Lung (tissue), 12 donors: ENCODE measurements around the gene NEK5. TPM values are rescaled to one million over a fixed set of nuclear protein-coding genes. Genes with fewer than 3 reads are reported as not detected.

Source experiments
- ATAC-seq: fragments of 200-7000 bp; cut with Tn5 transposase; one replicate; pipeline ENCODE4 v1.9.1; 2020; ENCODE audit warnings: moderate number of reproducible peaks; ENCODE audit not compliant: insufficient read depth, low FRiP score
- DNase-seq, 3 donors: peaks; one replicate each; pipeline ENCODE4 v3.0.0-alpha.2; 2013 to 2017
- H3K27ac ChIP-seq, 2 donors: one replicate each; pipeline ENCODE4 v1.5.1; 2013; ENCODE audit warnings: mild to moderate bottlenecking in 2 of 2, moderate library complexity in 2 of 2, control low read depth in 1 of 2, inconsistent platforms in 1 of 2, low read depth in 1 of 2, low read length in 1 of 2
- H3K27me3 ChIP-seq, 3 donors: one replicate each; pipeline ENCODE4 v1.5.1; 2013; ENCODE audit warnings: low read length in 2 of 3; ENCODE audit not compliant: control insufficient read depth in 3 of 3, insufficient read depth in 3 of 3
- H3K36me3 ChIP-seq, 4 donors: one replicate each; pipeline ENCODE4 v1.5.1; 2013; ENCODE audit warnings: low read length in 4 of 4, mild to moderate bottlenecking in 1 of 4, moderate library complexity in 1 of 4; ENCODE audit not compliant: control insufficient read depth in 4 of 4, insufficient read depth in 4 of 4
- H3K4me1 ChIP-seq, 5 donors: one replicate each; pipeline ENCODE4 v1.5.1; 2013; ENCODE audit warnings: low read length in 5 of 5, mild to moderate bottlenecking in 2 of 5, moderate library complexity in 1 of 5; ENCODE audit not compliant: control insufficient read depth in 5 of 5, insufficient read depth in 5 of 5
- H3K4me3 ChIP-seq: one replicate; pipeline ENCODE4 v1.5.1; 2013; ENCODE audit warnings: mild to moderate bottlenecking, control low read depth, moderate library complexity
- H3K9ac ChIP-seq, 2 donors: one replicate each; pipeline ENCODE4 v1.5.1; 2013; ENCODE audit warnings: low read length in 2 of 2, control low read depth in 1 of 2; ENCODE audit not compliant: insufficient read depth in 1 of 2
- H3K9me3 ChIP-seq, 4 donors: one replicate each; pipeline ENCODE4 v1.5.1; 2013; ENCODE audit warnings: low read length in 3 of 4, mild to moderate bottlenecking in 1 of 4, moderate library complexity in 1 of 4; ENCODE audit not compliant: control insufficient read depth in 4 of 4, insufficient read depth in 3 of 4
- WGBS, 2 donors: extraction: QIAGEN DNeasy Blood & Tissue Kit; methylation state at CpG; one replicate each; pipeline ENCODE4 v1.1.7; 2013; 5-methylcytosine and 5-hydroxymethylcytosine counted together
- polyA plus RNA-seq, 2 donors: library from polyadenylated mRNA; stranded (reverse); fragments of 200-250 nt; gene quantifications; one replicate each; pipeline ENCODE4 v1.2.1, GENCODE V29; 2013
- total RNA-seq, 2 donors: library from RNA; depleted of rRNA in 1 of 2; stranded (reverse); fragments of >200 nt in 1 of 2; gene quantifications; one replicate each; pipeline ENCODE4 v1.2.1, GENCODE V29; 2014 to 2021
- TF ChIP-seq, protein P1 (sequence below): IDR thresholded peaks from 2 replicates; pipeline ENCODE4 v1.5.1; 2012; ENCODE audit warnings: mild to moderate bottlenecking; ENCODE audit errors: control extremely low read depth, extremely low read depth
- donor health status: control.
- donor health status: control.
- donor health status: Bipolar disorder and iron deficiency.
- donor health status: healthy.
- donor health status: DM: yes; HTN: yes; CAD: no.

The NEK5 gene
- total and polyA plus RNA-seq, 4 donors, result 2.1 to 13.3 (median 6.1) TPM

GRCh38 chr13:52155177-52155576 lies 26.3 kb upstream of the NEK5 start:
- Histone ChIP-seq H3K9ac (no peak overlapping the region), H3K27me3 (no peaks in the 10 kb centered on the region), H3K36me3 (peaks cover 0 to 13% (median 3%) of the 10 kb centered on the region in 4 donors), H3K4me3 (no peak overlapping the region), H3K4me1 (peaks cover 3 to 16% (median 11%) of the 10 kb centered on the region in 5 donors), H3K27ac (no peak overlapping the region), H3K9me3 (no peaks in the 10 kb centered on the region)
- TF ChIP-seq, protein P1, sequence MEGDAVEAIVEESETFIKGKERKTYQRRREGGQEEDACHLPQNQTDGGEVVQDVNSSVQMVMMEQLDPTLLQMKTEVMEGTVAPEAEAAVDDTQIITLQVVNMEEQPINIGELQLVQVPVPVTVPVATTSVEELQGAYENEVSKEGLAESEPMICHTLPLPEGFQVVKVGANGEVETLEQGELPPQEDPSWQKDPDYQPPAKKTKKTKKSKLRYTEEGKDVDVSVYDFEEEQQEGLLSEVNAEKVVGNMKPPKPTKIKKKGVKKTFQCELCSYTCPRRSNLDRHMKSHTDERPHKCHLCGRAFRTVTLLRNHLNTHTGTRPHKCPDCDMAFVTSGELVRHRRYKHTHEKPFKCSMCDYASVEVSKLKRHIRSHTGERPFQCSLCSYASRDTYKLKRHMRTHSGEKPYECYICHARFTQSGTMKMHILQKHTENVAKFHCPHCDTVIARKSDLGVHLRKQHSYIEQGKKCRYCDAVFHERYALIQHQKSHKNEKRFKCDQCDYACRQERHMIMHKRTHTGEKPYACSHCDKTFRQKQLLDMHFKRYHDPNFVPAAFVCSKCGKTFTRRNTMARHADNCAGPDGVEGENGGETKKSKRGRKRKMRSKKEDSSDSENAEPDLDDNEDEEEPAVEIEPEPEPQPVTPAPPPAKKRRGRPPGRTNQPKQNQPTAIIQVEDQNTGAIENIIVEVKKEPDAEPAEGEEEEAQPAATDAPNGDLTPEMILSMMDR, result no peak
- WGBS, 2 donors, result 93 to 95% methylated on average over 1 of the region's 1 CpG
- DNase-seq, result no peak
- ATAC-seq, result no peak

- no peaks in the 10 kb centered on the region for H3K27me3 ChIP-seq
- no peak overlapping the region for H3K27ac ChIP-seq
- ATAC-seq (no peak), DNase-seq (no peak)
- peaks cover 9 to 23% (median 10%) of the 10 kb centered on the region in 4 donors for H3K36me3 ChIP-seq
- no peaks in the 10 kb centered on the region for H3K4me1 ChIP-seq
- no peaks in the 10 kb centered on the region for H3K9me3 ChIP-seq
- TF ChIP-seq, protein P1, result no peak
- no peak overlapping the region for H3K4me3 ChIP-seq
- 82 to 88% methylated on average over 1 of the region's 1 CpG for WGBS, 2 donors
- H3K9ac ChIP-seq, result no peak overlapping the region
Measured at GRCh38 chr13:52147225-52147624, 18.4 kb upstream of the NEK5 start.

GRCh38 chr13:52141299-52141698 lies 12.4 kb upstream of the NEK5 start:
- DNase-seq (peak in 1 of 3 donors; percentile 4), ATAC-seq (no peak)
- no peak overlapping the region for H3K27ac ChIP-seq
- no peak overlapping the region for H3K4me3 ChIP-seq
- no peak overlapping the region for H3K9ac ChIP-seq
- H3K4me1 ChIP-seq, result no peaks in the 10 kb centered on the region
- H3K27me3 ChIP-seq, result no peaks in the 10 kb centered on the region
- TF ChIP-seq, protein P1, result no peak
- peaks cover 0 to 19% (median 13%) of the 10 kb centered on the region in 4 donors for H3K36me3 ChIP-seq
- no peaks in the 10 kb centered on the region for H3K9me3 ChIP-seq
- WGBS, 2 donors, result 55 to 66% methylated on average over 2 of the region's 2 CpGs

GRCh38 chr13:52137489-52137888 lies 8.6 kb upstream of the NEK5 start:
- ATAC-seq (no peak), DNase-seq (no peak)
- peaks cover 8 to 32% (median 15%) of the 10 kb centered on the region in 4 donors for H3K36me3 ChIP-seq

More at GRCh38 chr13:52137489-52137888, 8.6 kb upstream of the NEK5 start:
- Histone ChIP-seq H3K4me1 (no peaks in the 10 kb centered on the region), H3K4me3 (no peak overlapping the region), H3K27ac (no peak overlapping the region), H3K9me3 (no peaks in the 10 kb centered on the region), H3K27me3 (no peaks in the 10 kb centered on the region), H3K9ac (no peak overlapping the region)
- TF ChIP-seq, protein P1, result no peak
- WGBS, 2 donors, result 88 to 91% methylated on average over 3 of the region's 3 CpGs
